Activated CD4-positive, alpha-beta T cell treated with anti-CD3 and anti-CD28 coated beads, Interleukin-2, amount 50 U/mL, for 24 hours (primary cell): ENCODE data around the gene SIGLEC15.
"Not testable (repeated sequence)": the region's sequence is repeated elsewhere in the genome, so short reads cannot be mapped to it uniquely, and the experiment has no call there.

ENCODE experiments used
- DNase-seq, 2 donors: peaks; one replicate each; pipeline ENCODE4 v3.0.0-alpha.2; 2020; ENCODE audit warnings: low read depth in 1 of 2, low spot score in 1 of 2

SIGLEC15 gene

GRCh38 chr18:45820106-45820745 is 5.2 kb upstream of the SIGLEC15 start:
- DNase-seq: no peak

- no peak for DNase-seq
Measured at GRCh38 chr18:45821026-45821425, 4.4 kb upstream of the SIGLEC15 start.

- no peak for DNase-seq
Measured at GRCh38 chr18:45821711-45822110, 3.8 kb upstream of the SIGLEC15 start.

GRCh38 chr18:45826084-45826483 is 609 bp downstream of the SIGLEC15 start:
- DNase-seq: no peak

- DNase-seq: not testable (repeated sequence)
Measured at GRCh38 chr18:45826716-45827115, 1.2 kb downstream of the SIGLEC15 start.

- DNase-seq: no peak
Measured at GRCh38 chr18:45828917-45829811, 3.7 kb downstream of the SIGLEC15 start.

GRCh38 chr18:45829855-45830254 is 4.4 kb downstream of the SIGLEC15 start:
- DNase-seq: no peak

- no peak for DNase-seq
Measured at GRCh38 chr18:45830917-45831316, 5.4 kb downstream of the SIGLEC15 start.

- DNase-seq: no peak
Measured at GRCh38 chr18:45833846-45834245, 8.4 kb downstream of the SIGLEC15 start.

GRCh38 chr18:45834306-45834705 is 8.8 kb downstream of the SIGLEC15 start:
- DNase-seq: no peak

- DNase-seq: no peak
Measured at GRCh38 chr18:45835057-45835636, 9.7 kb downstream of the SIGLEC15 start.

GRCh38 chr18:45836242-45837205 is 11.0 kb downstream of the SIGLEC15 start:
- DNase-seq: no peak

GRCh38 chr18:45837283-45838070 is 12.0 kb downstream of the SIGLEC15 start:
- DNase-seq: no peak

GRCh38 chr18:45838302-45839070 is 13.0 kb downstream of the SIGLEC15 start:
- no peak for DNase-seq

- DNase-seq: no peak
Measured at GRCh38 chr18:45839414-45840395, 14.2 kb downstream of the SIGLEC15 start.

- no peak for DNase-seq
Measured at GRCh38 chr18:45841060-45841764, 15.7 kb downstream of the SIGLEC15 start.

- no peak for DNase-seq
Measured at GRCh38 chr18:45841765-45842442, 16.4 kb downstream of the SIGLEC15 start.
